A549 (cell line): ENCODE results near the gene KAT2B. TPM values are rescaled to one million over a fixed set of nuclear protein-coding genes. Genes with fewer than 3 reads are reported as not detected.

Source experiments
- ATAC-seq, 2 experiments: fragments of 200-7000 bp in 1 of 2; fragments of >200 bp in 1 of 2; cut with Nextera tagmentation in 1 of 2; cut with Tn5 transposase in 1 of 2; 3 replicates each; pipeline versions ENCODE4 v1.8.0 to v1.9.1; 2018 to 2020; ENCODE audit warnings: mild to moderate bottlenecking in 1 of 2, moderate library complexity in 1 of 2
- CTCF ChIA-PET: fragments of 300-600 bp; sonication (Branson Sonifier 250); formaldehyde crosslinking; extraction: SDS; loops from one replicate; lab custom pipeline; 2021; ENCODE audit warnings: antibody characterized with exemption, inconsistent platforms; lab: Yijun Ruan, JAX
- POLR2A ChIA-PET: fragments of 350-600 bp; formaldehyde crosslinking; extraction: SDS; loops from one replicate; lab custom pipeline; 2021; ENCODE audit warnings: antibody characterized with exemption, inconsistent platforms; lab: Yijun Ruan, JAX
- DNase-seq, 2 experiments: peaks; one replicate each; pipeline versions ENCODE4 v3.0.0 to v3.0.0-alpha.2; 2011 to 2016; ENCODE audit warnings: low read depth in 1 of 2, low spot score in 1 of 2
- FAIRE-seq: peaks from 2 replicates; lab custom pipeline; 2011; peaks lifted over from hg19 to GRCh38; lab: Jason Lieb, UNC
- H3K27ac ChIP-seq, 2 experiments: fragments of >200 bp; sonication (Bioruptor Twin); formaldehyde crosslinking; 3 replicates each; pipeline ENCODE4 v1.5.1; 2016 to 2017
- H3K4me1 ChIP-seq: fragments of >200 bp; sonication (Bioruptor Twin); formaldehyde crosslinking; 3 replicates; pipeline ENCODE4 v1.6.1; 2016
- H3K4me2 ChIP-seq: fragments of >200 bp; sonication (Bioruptor Twin); formaldehyde crosslinking; 3 replicates; pipeline ENCODE4 v1.6.1; 2016
- H3K4me3 ChIP-seq: fragments of >200 bp; sonication (Bioruptor Twin); formaldehyde crosslinking; 3 replicates; pipeline ENCODE4 v1.5.1; 2016
- H3K9me3 ChIP-seq: fragments of >200 bp; sonication (Bioruptor Twin); formaldehyde crosslinking; 3 replicates; pipeline ENCODE4 v1.6.1; 2016
- BHLHE40 ChIP-seq: IDR thresholded peaks from 2 replicates; pipeline ENCODE4 v1.6.1; 2012; ENCODE audit warnings: low read depth, low read length, inconsistent platforms
- CBX2 ChIP-seq: fragments of 200-600 bp; sonication (generic); IDR thresholded peaks from 2 replicates; pipeline ENCODE4 v1.6.1; 2016; ENCODE audit warnings: low read depth, mild to moderate bottlenecking, borderline replicate concordance
- CEBPB ChIP-seq, 2 experiments: fragments of >200 bp in 1 of 2; sonication (Bioruptor Twin) in 1 of 2; formaldehyde crosslinking in 1 of 2; IDR thresholded peaks; 2 replicates each; pipeline ENCODE4 v1.6.1; 2012 to 2016
- CHD2 ChIP-seq: fragments of 150-350 bp; IDR thresholded peaks from 2 replicates; pipeline ENCODE4 v1.6.1; 2014; ENCODE audit warnings: low read length; ENCODE audit not compliant: partially characterized antibody
- CHD4 ChIP-seq: fragments of 200-600 bp; sonication (generic); IDR thresholded peaks from 2 replicates; pipeline ENCODE4 v1.6.1; 2016; ENCODE audit warnings: antibody characterized with exemption, mild to moderate bottlenecking, borderline replicate concordance
- EP300 ChIP-seq, 2 experiments: fragments of >200 bp; sonication (Bioruptor Twin); formaldehyde crosslinking; IDR thresholded peaks; 2 replicates in 1 of 2; 3 replicates in 1 of 2; pipeline ENCODE4 v1.6.1; 2016 to 2017
- FOSL2 ChIP-seq, 2 experiments: fragments of 450-650 bp in 1 of 2; fragments of >200 bp in 1 of 2; sonication (Bioruptor Twin) in 1 of 2; formaldehyde crosslinking; IDR thresholded peaks; 2 replicates each; pipeline versions ENCODE4 v1.5.0 to v1.6.1; 2016 to 2020; ENCODE audit warnings: mild to moderate bottlenecking in 1 of 2, moderate library complexity in 1 of 2
- FOXS1 ChIP-seq: fragments of 250-450 bp; sonication (Bioruptor Pico); IDR thresholded peaks from 2 replicates; pipeline ENCODE4 v1.5.0; 2020; ENCODE audit warnings: mild to moderate bottlenecking, moderate library complexity
- HDAC2 ChIP-seq: fragments of 200-600 bp; sonication (generic); IDR thresholded peaks from 2 replicates; pipeline ENCODE4 v1.6.1; 2016
- HES2 ChIP-seq: fragments of >200 bp; sonication (Bioruptor Twin); formaldehyde crosslinking; IDR thresholded peaks from 2 replicates; pipeline ENCODE4 v1.6.1; 2016
- HOXA7 ChIP-seq: fragments of 250-450 bp; sonication (Bioruptor Pico); IDR thresholded peaks from 2 replicates; pipeline ENCODE4 v1.5.0; 2020; ENCODE audit warnings: mild to moderate bottlenecking, moderate library complexity
- HOXB5 ChIP-seq: fragments of 250-450 bp; sonication (Bioruptor Pico); IDR thresholded peaks from 2 replicates; pipeline ENCODE4 v1.5.0; 2020; ENCODE audit warnings: mild to moderate bottlenecking, moderate library complexity
- JUN ChIP-seq, 2 experiments: fragments of >200 bp; sonication (Bioruptor Twin); formaldehyde crosslinking; IDR thresholded peaks; 2 replicates in 1 of 2; 3 replicates in 1 of 2; pipeline ENCODE4 v1.6.1; 2016 to 2017
- JUNB ChIP-seq: fragments of >200 bp; sonication (Bioruptor Twin); formaldehyde crosslinking; IDR thresholded peaks from 2 replicates; pipeline ENCODE4 v1.6.1; 2016
- KDM5A ChIP-seq: fragments of 200-600 bp; sonication (generic); IDR thresholded peaks from 2 replicates; pipeline ENCODE4 v1.6.1; 2016; ENCODE audit warnings: antibody characterized with exemption, mild to moderate bottlenecking
- MAZ ChIP-seq: fragments of 150-350 bp; IDR thresholded peaks from 2 replicates; pipeline ENCODE4 v1.6.1; 2014; ENCODE audit warnings: antibody characterized with exemption, low read depth, low read length, borderline replicate concordance
- NPAS2 ChIP-seq: fragments of 250-450 bp; sonication (Bioruptor Pico); IDR thresholded peaks from 2 replicates; pipeline ENCODE4 v1.8.0; 2022; ENCODE audit warnings: mild to moderate bottlenecking, moderate library complexity, borderline replicate concordance
- NR3C1 ChIP-seq: fragments of >200 bp; sonication (Bioruptor Twin); formaldehyde crosslinking; IDR thresholded peaks from 3 replicates; pipeline ENCODE4 v1.6.1; 2017
- PHF8 ChIP-seq: fragments of 200-600 bp; sonication (generic); IDR thresholded peaks from 2 replicates; pipeline ENCODE4 v1.6.1; 2016; ENCODE audit warnings: low read depth, mild to moderate bottlenecking, antibody characterized with exemption, moderate library complexity, borderline replicate concordance
- POLR2A ChIP-seq: IDR thresholded peaks from 2 replicates; pipeline ENCODE4 v1.6.1; 2012; ENCODE audit warnings: mild to moderate bottlenecking, low read length
- POLR2AphosphoS2 ChIP-seq: conservative IDR thresholded peaks from 2 replicates; pipeline ENCODE4 v1.6.1; 2012; ENCODE audit warnings: low read length, improper control_type of control experiment, inconsistent platforms
- RARB ChIP-seq: fragments of 250-450 bp; sonication (Bioruptor Pico); IDR thresholded peaks from 2 replicates; pipeline ENCODE4 v1.8.0; 2021; ENCODE audit warnings: mild to moderate bottlenecking, moderate library complexity
- RCOR1 ChIP-seq: fragments of 150-350 bp; IDR thresholded peaks from 2 replicates; pipeline ENCODE4 v1.6.1; 2014; ENCODE audit warnings: antibody characterized with exemption, low read length, low read depth
- SMC3 ChIP-seq: fragments of >200 bp; sonication (Bioruptor Twin); formaldehyde crosslinking; IDR thresholded peaks from 3 replicates; pipeline ENCODE4 v1.6.1; 2018; ENCODE audit warnings: inconsistent platforms
- ZFP36 ChIP-seq: fragments of 450-650 bp; IDR thresholded peaks from 2 replicates; pipeline ENCODE4 v1.6.1; 2014; ENCODE audit warnings: borderline replicate concordance; ENCODE audit not compliant: partially characterized antibody
- ZSCAN20 ChIP-seq: fragments of 250-450 bp; sonication (Bioruptor Pico); IDR thresholded peaks from 2 replicates; pipeline ENCODE4 v1.8.0; 2022; ENCODE audit warnings: mild to moderate bottlenecking, moderate library complexity
- WGBS: methylation state at CpG from one replicate; pipeline ENCODE4 v1.1.6; 2017; ENCODE audit errors: missing lambda C conversion rate; 5-methylcytosine and 5-hydroxymethylcytosine counted together
- polyA plus RNA-seq, 4 experiments: library from polyadenylated mRNA; depleted of rRNA in 3 of 4; stranded (reverse); fragments of >200 nt; fragmentation: RNase III in 1 of 4; extraction: RNeasy Plus Mini Kit Qiagen cat#74134 plus additional on column Dnase treatment in 1 of 4; gene quantifications; 2 replicates in 3 of 4; 3 replicates in 1 of 4; pipeline ENCODE4 v1.2.3, GENCODE V29; 2011 to 2017
- TF ChIP-seq, protein P1 (sequence below): fragments of 150-350 bp; IDR thresholded peaks from 2 replicates; pipeline ENCODE4 v1.6.1; 2014; ENCODE audit warnings: low read depth, mild to moderate bottlenecking, low read length
- TF ChIP-seq, protein P2 (sequence below): fragments of >200 bp; sonication (Bioruptor Twin); formaldehyde crosslinking; IDR thresholded peaks from 3 replicates; pipeline ENCODE4 v1.5.1; 2016
- TF ChIP-seq, protein P3 (sequence below): fragments of 250-450 bp; sonication (Bioruptor Pico); IDR thresholded peaks from 2 replicates; pipeline ENCODE4 v1.5.0; 2020; ENCODE audit warnings: low read depth, mild to moderate bottlenecking, moderate library complexity

KAT2B gene
- polyA plus RNA-seq, 2 of the 4 experiments (the other 2 are of a cell fraction): 7.2 to 11.9 TPM

- FAIRE-seq (no peak), DNase-seq (no peak), ATAC-seq (no peak)
- WGBS: 89% methylated on average over 4 of the region's 4 CpGs
- Histone ChIP-seq H3K27ac (no peak overlapping the region), H3K4me2 (no peak overlapping the region), H3K4me1 (no peaks in the 10 kb centered on the region), H3K9me3 (no peaks in the 10 kb centered on the region), H3K4me3 (no peak overlapping the region)
- POLR2A ChIA-PET: no interaction called here
- CTCF ChIA-PET: interaction anchor here (2.1 kb wide), 1 partner anchor 9 kb away, joined by 8 read pairs; no protein-coding TSS in a partner anchor
- no peak for TF ChIP-seq RCOR1
- TF ChIP-seq, protein P1, sequence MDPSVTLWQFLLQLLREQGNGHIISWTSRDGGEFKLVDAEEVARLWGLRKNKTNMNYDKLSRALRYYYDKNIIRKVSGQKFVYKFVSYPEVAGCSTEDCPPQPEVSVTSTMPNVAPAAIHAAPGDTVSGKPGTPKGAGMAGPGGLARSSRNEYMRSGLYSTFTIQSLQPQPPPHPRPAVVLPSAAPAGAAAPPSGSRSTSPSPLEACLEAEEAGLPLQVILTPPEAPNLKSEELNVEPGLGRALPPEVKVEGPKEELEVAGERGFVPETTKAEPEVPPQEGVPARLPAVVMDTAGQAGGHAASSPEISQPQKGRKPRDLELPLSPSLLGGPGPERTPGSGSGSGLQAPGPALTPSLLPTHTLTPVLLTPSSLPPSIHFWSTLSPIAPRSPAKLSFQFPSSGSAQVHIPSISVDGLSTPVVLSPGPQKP: no peak
These were observed 85.0 kb downstream of the KAT2B start for GRCh38 chr3:20125289-20125688.

DNA sequence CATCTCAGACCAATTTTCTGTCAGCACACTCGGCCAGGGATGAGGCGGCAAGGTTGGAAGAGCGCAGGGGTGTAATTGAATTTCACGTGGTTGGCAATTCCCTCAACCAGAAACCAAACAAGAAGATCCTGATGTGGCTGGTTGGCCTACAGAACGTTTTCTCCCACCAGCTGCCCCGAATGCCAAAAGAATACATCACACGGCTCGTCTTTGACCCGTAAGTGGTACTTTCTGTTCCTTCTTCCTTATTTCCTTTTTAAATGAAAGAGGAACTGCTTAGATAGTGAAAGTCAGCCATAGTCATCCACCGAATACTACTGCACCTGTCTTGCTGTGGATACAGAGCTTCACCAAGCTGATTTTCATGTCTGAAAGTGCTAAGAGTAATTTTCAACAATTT lies 85.7 kb downstream of the KAT2B start:
- no peaks in the 10 kb centered on the region for H3K4me1 ChIP-seq
- no peak for DNase-seq
- WGBS: 79% methylated on average over 10 of the region's 10 CpGs
- H3K4me2 ChIP-seq: no peak overlapping the region
- no peak for FAIRE-seq
- no peak for TF ChIP-seq JUN (IDR thresholded peaks at IDR 0.05)
- TF ChIP-seq HOXB5 (CRISPR knock-in tag): no peak
- no peak for TF ChIP-seq ZSCAN20 (CRISPR knock-in tag)
- TF ChIP-seq CBX2: no peak
- TF ChIP-seq CEBPB (IDR thresholded peaks at IDR 0.05): no peak
- TF ChIP-seq BHLHE40: no peak
- TF ChIP-seq, protein P2, sequence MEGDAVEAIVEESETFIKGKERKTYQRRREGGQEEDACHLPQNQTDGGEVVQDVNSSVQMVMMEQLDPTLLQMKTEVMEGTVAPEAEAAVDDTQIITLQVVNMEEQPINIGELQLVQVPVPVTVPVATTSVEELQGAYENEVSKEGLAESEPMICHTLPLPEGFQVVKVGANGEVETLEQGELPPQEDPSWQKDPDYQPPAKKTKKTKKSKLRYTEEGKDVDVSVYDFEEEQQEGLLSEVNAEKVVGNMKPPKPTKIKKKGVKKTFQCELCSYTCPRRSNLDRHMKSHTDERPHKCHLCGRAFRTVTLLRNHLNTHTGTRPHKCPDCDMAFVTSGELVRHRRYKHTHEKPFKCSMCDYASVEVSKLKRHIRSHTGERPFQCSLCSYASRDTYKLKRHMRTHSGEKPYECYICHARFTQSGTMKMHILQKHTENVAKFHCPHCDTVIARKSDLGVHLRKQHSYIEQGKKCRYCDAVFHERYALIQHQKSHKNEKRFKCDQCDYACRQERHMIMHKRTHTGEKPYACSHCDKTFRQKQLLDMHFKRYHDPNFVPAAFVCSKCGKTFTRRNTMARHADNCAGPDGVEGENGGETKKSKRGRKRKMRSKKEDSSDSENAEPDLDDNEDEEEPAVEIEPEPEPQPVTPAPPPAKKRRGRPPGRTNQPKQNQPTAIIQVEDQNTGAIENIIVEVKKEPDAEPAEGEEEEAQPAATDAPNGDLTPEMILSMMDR: no peak
- no peak for TF ChIP-seq JUNB
- TF ChIP-seq CHD2: no peak
- TF ChIP-seq, protein P1: no peak
- no peak for TF ChIP-seq EP300 (IDR thresholded peaks at IDR 0.05)
- TF ChIP-seq NPAS2 (CRISPR knock-in tag): no peak
- no peak for TF ChIP-seq HOXA7
- no peak overlapping the region for H3K27ac ChIP-seq
- no peaks in the 10 kb centered on the region for H3K9me3 ChIP-seq
- POLR2A ChIA-PET: no interaction called here
- CTCF ChIA-PET: interaction anchor here (2.1 kb wide), 1 partner anchor 10 kb away, joined by 8 read pairs; no protein-coding TSS in a partner anchor
- ATAC-seq: no peak
- H3K4me3 ChIP-seq: no peak overlapping the region

DNA sequence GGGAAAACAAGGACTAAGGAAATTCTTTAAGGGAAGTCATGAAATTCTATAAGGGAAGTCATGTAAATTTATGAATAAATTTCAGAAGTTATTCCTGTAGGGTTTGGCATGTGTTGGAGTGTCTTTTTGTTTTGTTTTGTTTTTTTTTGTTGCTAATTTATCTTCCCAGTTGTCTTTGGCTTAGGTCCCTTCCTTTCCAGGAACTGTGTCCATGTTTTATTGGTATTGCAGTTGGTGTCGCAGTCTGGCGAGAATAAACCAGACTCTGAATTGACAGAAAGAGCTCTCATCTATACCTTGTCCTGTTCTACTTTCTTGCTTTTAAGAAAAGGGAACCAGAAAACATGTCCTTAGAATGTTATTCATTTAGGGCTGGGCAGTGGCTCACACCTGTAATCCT lies 88.1 kb downstream of the KAT2B start:
- Histone ChIP-seq H3K4me3 (no peak overlapping the region), H3K4me1 (no peaks in the 10 kb centered on the region), H3K27ac (no peak overlapping the region), H3K4me2 (no peak overlapping the region), H3K9me3 (no peaks in the 10 kb centered on the region)
- ATAC-seq (no peak), FAIRE-seq (no peak), DNase-seq (no peak)
- POLR2A ChIA-PET: no interaction called here
- CTCF ChIA-PET: no interaction called here
- no peak for TF ChIP-seq BHLHE40
- no peak for TF ChIP-seq POLR2AphosphoS2
- TF ChIP-seq ZFP36: no peak
- no peak for TF ChIP-seq HDAC2
- TF ChIP-seq JUNB: no peak
- TF ChIP-seq NPAS2 (CRISPR knock-in tag): no peak
- no peak for TF ChIP-seq HES2
- no peak for TF ChIP-seq PHF8
- TF ChIP-seq, protein P3, sequence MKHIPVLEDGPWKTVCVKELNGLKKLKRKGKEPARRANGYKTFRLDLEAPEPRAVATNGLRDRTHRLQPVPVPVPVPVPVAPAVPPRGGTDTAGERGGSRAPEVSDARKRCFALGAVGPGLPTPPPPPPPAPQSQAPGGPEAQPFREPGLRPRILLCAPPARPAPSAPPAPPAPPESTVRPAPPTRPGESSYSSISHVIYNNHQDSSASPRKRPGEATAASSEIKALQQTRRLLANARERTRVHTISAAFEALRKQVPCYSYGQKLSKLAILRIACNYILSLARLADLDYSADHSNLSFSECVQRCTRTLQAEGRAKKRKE: no peak
- no peak for TF ChIP-seq KDM5A
- TF ChIP-seq CHD2: no peak
- no peak for TF ChIP-seq CHD4
- TF ChIP-seq FOSL2 (IDR thresholded peaks at IDR 0.05): no peak
- no peak for TF ChIP-seq FOSL2 (CRISPR knock-in tag; IDR thresholded peaks at IDR 0.05)
- TF ChIP-seq MAZ: no peak
- no peak for TF ChIP-seq SMC3
- no peak for TF ChIP-seq POLR2A
- no peak for TF ChIP-seq NR3C1
- TF ChIP-seq RARB (CRISPR knock-in tag): no peak
- no peak for TF ChIP-seq FOXS1 (CRISPR knock-in tag)
- 95% methylated on average over 2 of the region's 2 CpGs for WGBS
